Stimulated activated CD8-positive, alpha-beta memory T cell treated with anti-CD3 and anti-CD28 coated beads, Interleukin-12 subunit alpha, Interleukin-12 subunit beta, amount 100 ng/mL, for 24 hours (primary cell): Measurements from ENCODE around the gene PTPRF.

ENCODE experiments used
- DNase-seq: peaks from one replicate; pipeline ENCODE4 v3.0.0-alpha.2; 2020; ENCODE audit errors: extremely low read depth

The PTPRF gene

GRCh38 chr1:43577655-43578542 lies 47.2 kb downstream of the PTPRF start:
- DNase-seq: no peak

- no peak for DNase-seq
These were observed 49.4 kb downstream of the PTPRF start for GRCh38 chr1:43580039-43580438.

- DNase-seq: peak; percentile 16
These were observed 51.5 kb downstream of the PTPRF start for GRCh38 chr1:43582162-43582566.

GRCh38 chr1:43583058-43583457 lies 52.4 kb downstream of the PTPRF start:
- no peak for DNase-seq

- no peak for DNase-seq
These were observed 53.5 kb downstream of the PTPRF start for GRCh38 chr1:43584204-43584603.

GRCh38 chr1:43585557-43585956 lies 54.9 kb downstream of the PTPRF start:
- no peak for DNase-seq

- no peak for DNase-seq
These were observed 55.6 kb downstream of the PTPRF start for GRCh38 chr1:43586136-43586731.

- DNase-seq: no peak
These were observed 56.3 kb downstream of the PTPRF start for GRCh38 chr1:43587001-43587400.

- no peak for DNase-seq
These were observed 56.9 kb downstream of the PTPRF start for GRCh38 chr1:43587594-43587993.

GRCh38 chr1:43588592-43588991 lies 57.9 kb downstream of the PTPRF start:
- DNase-seq: no peak

GRCh38 chr1:43590388-43590925 lies 59.8 kb downstream of the PTPRF start:
- no peak for DNase-seq

- no peak for DNase-seq
These were observed 60.5 kb downstream of the PTPRF start for GRCh38 chr1:43591181-43591580.

GRCh38 chr1:43592051-43592665 lies 61.5 kb downstream of the PTPRF start:
- no peak for DNase-seq

GRCh38 chr1:43592974-43593683 lies 62.4 kb downstream of the PTPRF start:
- no peak for DNase-seq

- DNase-seq: no peak
These were observed 65.9 kb downstream of the PTPRF start for GRCh38 chr1:43596579-43596978.

GRCh38 chr1:43597028-43597427 lies 66.3 kb downstream of the PTPRF start:
- DNase-seq: no peak

GRCh38 chr1:43597721-43598120 lies 67.0 kb downstream of the PTPRF start:
- DNase-seq: no peak

GRCh38 chr1:43598622-43599021 lies 67.9 kb downstream of the PTPRF start:
- DNase-seq: no peak

- DNase-seq: no peak
These were observed 69.6 kb downstream of the PTPRF start for GRCh38 chr1:43600033-43601020.

- no peak for DNase-seq
These were observed 72.3 kb downstream of the PTPRF start for GRCh38 chr1:43602990-43603389.

- no peak for DNase-seq
These were observed 73.5 kb downstream of the PTPRF start for GRCh38 chr1:43604192-43604591.
